ENCODE data around the gene UQCRC2. TPM values are rescaled to one million over a fixed set of nuclear protein-coding genes. Genes with fewer than 3 reads are reported as not detected.

The UQCRC2 gene
- total RNA-seq, 2 donors from 2014 or later = 477 to 641 TPM

GRCh38 chr16:21964353-21964752, 11.2 kb downstream of the UQCRC2 start:
- H3K9ac ChIP-seq (ENCODE audit: low read depth in 2 of 2, low read length in 2 of 2) = no peak overlapping the region
- no peak for DNase-seq
- no peak overlapping the region for H3K4me3 ChIP-seq
- H3K36me3 ChIP-seq = peaks cover 53% of the 10 kb centered on the region
- H3K9me3 ChIP-seq = no peaks in the 10 kb centered on the region
- no peaks in the 10 kb centered on the region for H3K4me1 ChIP-seq
- TF ChIP-seq, protein P1, sequence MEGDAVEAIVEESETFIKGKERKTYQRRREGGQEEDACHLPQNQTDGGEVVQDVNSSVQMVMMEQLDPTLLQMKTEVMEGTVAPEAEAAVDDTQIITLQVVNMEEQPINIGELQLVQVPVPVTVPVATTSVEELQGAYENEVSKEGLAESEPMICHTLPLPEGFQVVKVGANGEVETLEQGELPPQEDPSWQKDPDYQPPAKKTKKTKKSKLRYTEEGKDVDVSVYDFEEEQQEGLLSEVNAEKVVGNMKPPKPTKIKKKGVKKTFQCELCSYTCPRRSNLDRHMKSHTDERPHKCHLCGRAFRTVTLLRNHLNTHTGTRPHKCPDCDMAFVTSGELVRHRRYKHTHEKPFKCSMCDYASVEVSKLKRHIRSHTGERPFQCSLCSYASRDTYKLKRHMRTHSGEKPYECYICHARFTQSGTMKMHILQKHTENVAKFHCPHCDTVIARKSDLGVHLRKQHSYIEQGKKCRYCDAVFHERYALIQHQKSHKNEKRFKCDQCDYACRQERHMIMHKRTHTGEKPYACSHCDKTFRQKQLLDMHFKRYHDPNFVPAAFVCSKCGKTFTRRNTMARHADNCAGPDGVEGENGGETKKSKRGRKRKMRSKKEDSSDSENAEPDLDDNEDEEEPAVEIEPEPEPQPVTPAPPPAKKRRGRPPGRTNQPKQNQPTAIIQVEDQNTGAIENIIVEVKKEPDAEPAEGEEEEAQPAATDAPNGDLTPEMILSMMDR (IDR thresholded peaks at IDR 0.05) = no peak
- H3K27ac ChIP-seq = no peak overlapping the region
- H3K27me3 ChIP-seq = no peaks in the 10 kb centered on the region
- intact Hi-C loops (cut with DNase I) = no loop called here

GRCh38 chr16:21971856-21972255, 18.7 kb downstream of the UQCRC2 start:
- Histone ChIP-seq H3K4me3 (no peak overlapping the region), H3K27ac (no peak overlapping the region), H3K27me3 (no peaks in the 10 kb centered on the region), H3K36me3 (peaks cover 33% of the 10 kb centered on the region), H3K9me3 (no peaks in the 10 kb centered on the region), H3K4me1 (no peaks in the 10 kb centered on the region), H3K9ac (ENCODE audit: low read depth in 2 of 2, low read length in 2 of 2) (no peak overlapping the region)
- intact Hi-C loops (cut with DNase I) = no loop called here
- no peak for DNase-seq
- TF ChIP-seq, protein P1 (IDR thresholded peaks at IDR 0.05) = no peak

DNA sequence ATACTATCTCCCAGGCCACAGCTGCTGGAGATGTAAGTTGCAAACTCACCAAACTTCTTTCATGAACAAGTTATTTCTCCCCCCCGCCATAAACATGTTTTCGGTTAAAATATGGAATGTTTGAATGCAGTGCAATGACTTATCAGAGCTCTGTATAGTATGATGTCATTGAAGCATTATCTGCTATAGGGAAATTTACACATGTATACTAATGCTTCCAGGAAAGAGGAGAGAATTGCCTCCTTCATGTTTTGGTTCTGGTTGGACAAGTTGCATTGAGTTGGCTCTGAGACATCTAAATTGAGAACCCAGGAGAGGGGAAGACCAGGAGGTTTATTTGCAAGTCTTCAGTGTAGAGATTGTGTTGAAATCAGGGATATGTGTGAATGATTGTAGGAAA, 20.8 kb downstream of the UQCRC2 start:
- intact Hi-C loops (cut with DNase I) = no loop called here
- DNase-seq = no peak
- H3K9me3 ChIP-seq = no peaks in the 10 kb centered on the region
- peaks cover 34% of the 10 kb centered on the region for H3K36me3 ChIP-seq
- H3K4me1 ChIP-seq = no peaks in the 10 kb centered on the region
- H3K9ac ChIP-seq (ENCODE audit: low read depth in 2 of 2, low read length in 2 of 2) = no peak overlapping the region
- H3K27me3 ChIP-seq = no peaks in the 10 kb centered on the region
- no peak overlapping the region for H3K27ac ChIP-seq
- TF ChIP-seq, protein P1 (IDR thresholded peaks at IDR 0.05) = no peak
- H3K4me3 ChIP-seq = no peak overlapping the region

DNA sequence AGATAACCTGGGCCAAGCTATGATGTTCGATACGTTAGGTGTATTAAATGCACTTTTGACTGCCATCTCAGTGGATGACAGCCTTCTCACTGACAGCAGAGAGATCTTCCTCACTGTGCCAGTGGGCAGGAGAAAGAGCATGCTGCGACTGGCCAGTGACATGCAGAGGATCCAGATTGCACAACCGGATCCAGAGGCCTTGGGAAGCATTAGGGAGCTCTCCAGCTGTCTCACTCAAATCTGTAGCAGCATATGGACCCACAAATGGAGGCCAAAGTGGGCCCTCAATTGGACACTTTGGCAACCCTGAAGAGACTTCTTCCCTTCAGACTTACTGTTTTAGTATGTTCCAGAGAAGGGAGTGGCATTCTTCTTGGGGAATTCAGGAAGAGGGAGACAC, 26.9 kb downstream of the UQCRC2 start:
- Histone ChIP-seq H3K4me3 (no peak overlapping the region), H3K27me3 (no peaks in the 10 kb centered on the region), H3K9me3 (no peaks in the 10 kb centered on the region), H3K36me3 (peaks cover 19% of the 10 kb centered on the region), H3K27ac (no peak overlapping the region), H3K4me1 (no peaks in the 10 kb centered on the region), H3K9ac (ENCODE audit: low read depth in 2 of 2, low read length in 2 of 2) (no peak overlapping the region)
- intact Hi-C loops (cut with DNase I) = no loop called here
- TF ChIP-seq, protein P1 (IDR thresholded peaks at IDR 0.05) = no peak
- no peak for DNase-seq

GRCh38 chr16:21982108-21982507, 28.9 kb downstream of the UQCRC2 start:
- no peak for DNase-seq
- TF ChIP-seq, protein P1 (IDR thresholded peaks at IDR 0.05) = no peak
- Histone ChIP-seq H3K27me3 (no peaks in the 10 kb centered on the region), H3K4me1 (no peaks in the 10 kb centered on the region), H3K9me3 (no peaks in the 10 kb centered on the region), H3K36me3 (peaks cover 10% of the 10 kb centered on the region), H3K4me3 (no peak overlapping the region), H3K9ac (ENCODE audit: low read depth in 2 of 2, low read length in 2 of 2) (no peak overlapping the region), H3K27ac (no peak overlapping the region)
- intact Hi-C loops (cut with DNase I) = no loop called here

- Histone ChIP-seq H3K4me3 (no peak overlapping the region), H3K9me3 (no peaks in the 10 kb centered on the region), H3K27me3 (no peaks in the 10 kb centered on the region), H3K36me3 (peaks cover 8% of the 10 kb centered on the region), H3K9ac (ENCODE audit: low read depth in 2 of 2, low read length in 2 of 2) (no peak overlapping the region), H3K4me1 (no peaks in the 10 kb centered on the region), H3K27ac (no peak overlapping the region)
- TF ChIP-seq, protein P1 (IDR thresholded peaks at IDR 0.05) = no peak
- DNase-seq = no peak
- intact Hi-C loops (cut with DNase I) = no loop called here
Measured at GRCh38 chr16:21984062-21984461, 30.9 kb downstream of the UQCRC2 start.

Measured in colonic mucosa (tissue), 4 donors.